Activated CD4-positive, alpha-beta memory T cell treated with anti-CD3 and anti-CD28 coated beads, Interleukin-2, amount 10 ng/mL, durations not matched to agents 7 days and 5 days (primary cell): Measurements from ENCODE around the gene EFEMP2. TPM values are rescaled to one million over a fixed set of nuclear protein-coding genes. Genes with fewer than 3 reads are reported as not detected.

Experiments used
- CTCF ChIA-PET: fragments of 350-600 bp; sonication (Branson Sonifier 250); formaldehyde crosslinking; loops from one replicate; lab custom pipeline; 2021; ENCODE audit warnings: antibody characterized with exemption, inconsistent platforms; lab: Charles Lee
- POLR2A ChIA-PET: fragments of 350-600 bp; sonication (Branson Sonifier 250); formaldehyde crosslinking; loops from one replicate; lab custom pipeline; 2021; ENCODE audit warnings: antibody characterized with exemption; lab: Charles Lee
- DNase-seq: peaks from one replicate; pipeline ENCODE4 v3.0.0-alpha.2; 2020
- H3K27ac Mint-ChIP-seq: one replicate; pipeline ENCODE4 v1.8.0; 2021; ENCODE audit warnings: mild to moderate bottlenecking, mixed read lengths
- H3K27me3 Mint-ChIP-seq: one replicate; pipeline ENCODE4 v1.8.0; 2021; ENCODE audit warnings: mixed read lengths
- H3K36me3 Mint-ChIP-seq: one replicate; pipeline ENCODE4 v1.8.0; 2021; ENCODE audit warnings: low read depth, mixed read lengths
- H3K4me1 Mint-ChIP-seq: one replicate; pipeline ENCODE4 v1.8.0; 2021; ENCODE audit warnings: mixed read lengths
- H3K4me3 Mint-ChIP-seq: one replicate; pipeline ENCODE4 v1.8.0; 2021; ENCODE audit warnings: mild to moderate bottlenecking, mixed read lengths
- H3K9me3 Mint-ChIP-seq: one replicate; pipeline ENCODE4 v1.8.0; 2021; ENCODE audit warnings: mixed read lengths
- total RNA-seq, 2 experiments: library from RNA; stranded (reverse); gene quantifications; one replicate each; pipeline ENCODE4 v1.2.3, GENCODE V29; 2021

EFEMP2 gene
- total RNA-seq, 2 experiments from 2014 or later = 13.8 to 14.7 TPM

GRCh38 chr11:65916391-65916790 is 43.8 kb upstream of the EFEMP2 start:
- Mint-ChIP-seq H3K27ac (no peak overlapping the region), H3K36me3 (peaks cover 17% of the 10 kb centered on the region), H3K4me1 (peaks cover 36% of the 10 kb centered on the region), H3K9me3 (no peaks in the 10 kb centered on the region), H3K27me3 (no peaks in the 10 kb centered on the region), H3K4me3 (peak overlapping the region; percentile 68)
- POLR2A ChIA-PET = interaction anchor here (1.0 to 2.2 kb wide), 4 partner anchors 12 to 25 kb away, joined by 4 to 8 read pairs (median 6); no protein-coding TSS in a partner anchor
- DNase-seq = no peak
- CTCF ChIA-PET = interaction anchor here (2.7 kb wide), 1 partner anchor 57 kb away, joined by 7 read pairs; the partner anchor contains the start of gene MUS81

- DNase-seq = no peak
- H3K36me3 Mint-ChIP-seq = peaks cover 16% of the 10 kb centered on the region
- no peaks in the 10 kb centered on the region for H3K27me3 Mint-ChIP-seq
- POLR2A ChIA-PET = interaction anchor here (1.0 to 2.2 kb wide), 4 partner anchors 12 to 25 kb away, joined by 4 to 8 read pairs (median 6); no protein-coding TSS in a partner anchor
- H3K4me1 Mint-ChIP-seq = peaks cover 34% of the 10 kb centered on the region
- no peaks in the 10 kb centered on the region for H3K9me3 Mint-ChIP-seq
- CTCF ChIA-PET = interaction anchor here (0.5 kb wide), 1 partner anchor 28 kb away, joined by 3 read pairs; the partner anchor contains the start of gene FIBP
- no peak overlapping the region for H3K27ac Mint-ChIP-seq
- no peak overlapping the region for H3K4me3 Mint-ChIP-seq
These were observed 43.2 kb upstream of the EFEMP2 start for GRCh38 chr11:65915821-65916251.

- H3K27me3 Mint-ChIP-seq = no peaks in the 10 kb centered on the region
- H3K27ac Mint-ChIP-seq = no peak overlapping the region
- no peak for DNase-seq
- CTCF ChIA-PET = interaction anchor here (0.5 kb wide), 1 partner anchor 27 kb away, joined by 3 read pairs; the partner anchor contains the start of gene FIBP
- peaks cover 29% of the 10 kb centered on the region for H3K4me1 Mint-ChIP-seq
- POLR2A ChIA-PET = interaction anchor here (0.7 to 2.2 kb wide), 6 partner anchors 13 to 24 kb away, joined by 3 to 8 read pairs (median 4); partner anchors contain the start of gene FOSL1
- no peaks in the 10 kb centered on the region for H3K9me3 Mint-ChIP-seq
- H3K36me3 Mint-ChIP-seq = peaks cover 13% of the 10 kb centered on the region
- H3K4me3 Mint-ChIP-seq = no peak overlapping the region
These were observed 42.7 kb upstream of the EFEMP2 start for GRCh38 chr11:65915101-65915820.

- H3K36me3 Mint-ChIP-seq = peaks cover 5% of the 10 kb centered on the region
- ChIA-PET POLR2A (interaction anchor here (1.3 to 2.7 kb wide), 4 partner anchors 12 to 22 kb away, joined by 4 to 10 read pairs (median 6); partner anchors contain the start of gene CCDC85B), CTCF (interaction anchor here (1.6 to 1.7 kb wide), 2 partner anchors 25 to 28 kb away, joined by 4 to 6 read pairs; partner anchors contain the start of gene FIBP)
- no peak overlapping the region for H3K4me3 Mint-ChIP-seq
- H3K4me1 Mint-ChIP-seq = peaks cover 29% of the 10 kb centered on the region
- peaks cover 2% of the 10 kb centered on the region for H3K27me3 Mint-ChIP-seq
- no peak for DNase-seq
- no peak overlapping the region for H3K27ac Mint-ChIP-seq
- no peaks in the 10 kb centered on the region for H3K9me3 Mint-ChIP-seq
These were observed 40.2 kb upstream of the EFEMP2 start for GRCh38 chr11:65912845-65913244.

- Mint-ChIP-seq H3K4me1 (peaks cover 23% of the 10 kb centered on the region), H3K27me3 (peaks cover 3% of the 10 kb centered on the region), H3K27ac (no peak overlapping the region), H3K9me3 (no peaks in the 10 kb centered on the region), H3K36me3 (peaks cover 2% of the 10 kb centered on the region), H3K4me3 (no peak overlapping the region)
- DNase-seq = no peak
- ChIA-PET CTCF (interaction anchor here (0.7 to 1.7 kb wide), 4 partner anchors 13 to 27 kb away, joined by 3 to 6 read pairs (median 5); partner anchors contain the start of genes CCDC85B and FIBP), POLR2A (interaction anchor here (1.2 to 2.7 kb wide), 5 partner anchors 11 to 21 kb away, joined by 3 to 10 read pairs (median 4); partner anchors contain the start of gene CCDC85B)
These were observed 39.3 kb upstream of the EFEMP2 start for GRCh38 chr11:65911682-65912568.

- CTCF ChIA-PET = no interaction called here
- H3K4me3 Mint-ChIP-seq = no peak overlapping the region
- POLR2A ChIA-PET = interaction anchor here (1.0 to 2.3 kb wide), 2 partner anchors 9 to 12 kb away, joined by 4 to 7 read pairs; no protein-coding TSS in a partner anchor
These were observed 35.3 kb upstream of the EFEMP2 start for GRCh38 chr11:65907878-65908277.

GRCh38 chr11:65906602-65907001 is 34.0 kb upstream of the EFEMP2 start:
- peaks cover 21% of the 10 kb centered on the region for H3K4me1 Mint-ChIP-seq
- H3K9me3 Mint-ChIP-seq = no peaks in the 10 kb centered on the region
- no peak overlapping the region for H3K27ac Mint-ChIP-seq
- no peak for DNase-seq
- H3K36me3 Mint-ChIP-seq = no peaks in the 10 kb centered on the region
- no peak overlapping the region for H3K4me3 Mint-ChIP-seq
- CTCF ChIA-PET = interaction anchor here (0.7 to 2.1 kb wide), 4 partner anchors 12 to 22 kb away, joined by 3 to 21 read pairs (median 4); partner anchors contain the start of gene CCDC85B
- peaks cover 12% of the 10 kb centered on the region for H3K27me3 Mint-ChIP-seq
- POLR2A ChIA-PET = interaction anchor here (0.8 to 2.3 kb wide), 5 partner anchors 8 to 46 kb away, joined by 3 to 11 read pairs (median 4); partner anchors contain the start of genes C11orf68, CCDC85B and MUS81

More at GRCh38 chr11:65907878-65908277, 35.3 kb upstream of the EFEMP2 start:
- Mint-ChIP-seq H3K4me1 (peaks cover 10% of the 10 kb centered on the region), H3K9me3 (no peaks in the 10 kb centered on the region), H3K27me3 (peaks cover 8% of the 10 kb centered on the region), H3K36me3 (no peaks in the 10 kb centered on the region), H3K27ac (no peak overlapping the region)
- no peak for DNase-seq

GRCh38 chr11:65903715-65904114 is 31.1 kb upstream of the EFEMP2 start:
- POLR2A ChIA-PET = interaction anchor here (0.7 to 8.8 kb wide), 2 partner anchors 15 kb away, joined by 3 to 185 read pairs; partner anchors contain the start of genes C11orf68, CCDC85B and FIBP
- Mint-ChIP-seq H3K27ac (no peak overlapping the region), H3K27me3 (peaks cover 9% of the 10 kb centered on the region)

GRCh38 chr11:65903068-65903481 is 30.5 kb upstream of the EFEMP2 start:
- POLR2A ChIA-PET = interaction anchor here (1.7 to 8.8 kb wide), 3 partner anchors 13 to 15 kb away, joined by 8 to 185 read pairs (median 41); partner anchors contain the start of genes C11orf68, CCDC85B, DRAP1 and FIBP

More at GRCh38 chr11:65903715-65904114, 31.1 kb upstream of the EFEMP2 start:
- no peaks in the 10 kb centered on the region for H3K36me3 Mint-ChIP-seq
- H3K4me3 Mint-ChIP-seq = no peak overlapping the region
- H3K4me1 Mint-ChIP-seq = peaks cover 28% of the 10 kb centered on the region
- H3K9me3 Mint-ChIP-seq = no peaks in the 10 kb centered on the region
- no peak for DNase-seq
- CTCF ChIA-PET = interaction anchor here (4.0 kb wide), 1 partner anchor 15 kb away, joined by 56 read pairs; the partner anchor contains the start of genes CCDC85B and FIBP

GRCh38 chr11:65900899-65901180 is 28.2 kb upstream of the EFEMP2 start:
- peak overlapping the region; percentile 73 for H3K27ac Mint-ChIP-seq
- no peaks in the 10 kb centered on the region for H3K9me3 Mint-ChIP-seq
- H3K4me3 Mint-ChIP-seq = peak overlapping the region; percentile 52
- ChIA-PET CTCF (interaction anchor here (0.6 to 4.0 kb wide), 7 partner anchors 9 to 190 kb away, joined by 3 to 56 read pairs (median 6); partner anchors contain the start of genes CCDC85B, FIBP and MUS81), POLR2A (interaction anchor here (0.8 to 8.8 kb wide), 16 partner anchors 9 to 111 kb away, joined by 3 to 185 read pairs (median 4); partner anchors contain the start of genes BANF1, C11orf68, CCDC85B and CFL1)
- H3K27me3 Mint-ChIP-seq = peaks cover 4% of the 10 kb centered on the region
- peaks cover 7% of the 10 kb centered on the region for H3K36me3 Mint-ChIP-seq
- no peak for DNase-seq
- H3K4me1 Mint-ChIP-seq = peaks cover 51% of the 10 kb centered on the region

More at GRCh38 chr11:65903068-65903481, 30.5 kb upstream of the EFEMP2 start:
- peaks cover 32% of the 10 kb centered on the region for H3K4me1 Mint-ChIP-seq
- H3K9me3 Mint-ChIP-seq = no peaks in the 10 kb centered on the region
- no peaks in the 10 kb centered on the region for H3K36me3 Mint-ChIP-seq
- H3K4me3 Mint-ChIP-seq = no peak overlapping the region
- H3K27ac Mint-ChIP-seq = no peak overlapping the region
- CTCF ChIA-PET = interaction anchor here (1.0 to 4.0 kb wide), 2 partner anchors 10 to 14 kb away, joined by 3 to 56 read pairs; partner anchors contain the start of genes CCDC85B and FIBP
- no peak for DNase-seq
- peaks cover 9% of the 10 kb centered on the region for H3K27me3 Mint-ChIP-seq

GRCh38 chr11:65900125-65900898 is 27.7 kb upstream of the EFEMP2 start, which contains the start of gene FOSL1:
Gene FOSL1 (minus strand): TSS chr11:65900388. CDS start chr11:65900339, 49 bp downstream.
- CTCF ChIA-PET = interaction anchor here (0.6 to 4.0 kb wide), 6 partner anchors 8 to 189 kb away, joined by 3 to 56 read pairs (median 8); partner anchors contain the start of genes CCDC85B, FIBP and MUS81
- Mint-ChIP-seq H3K27me3 (peaks cover 4% of the 10 kb centered on the region), H3K4me1 (peaks cover 55% of the 10 kb centered on the region), H3K9me3 (no peaks in the 10 kb centered on the region), H3K4me3 (peak within 1 kb of the TSS; percentile 69), H3K36me3 (peaks cover 11% of the 10 kb centered on the region), H3K27ac (peak within 1 kb of the TSS; percentile 73)
- POLR2A ChIA-PET = interaction anchor here (0.8 to 8.8 kb wide), 15 partner anchors 9 to 111 kb away, joined by 3 to 185 read pairs (median 4); partner anchors contain the start of genes BANF1, C11orf68, CCDC85B and CFL1
- DNase-seq = peak; percentile 93
